Measurements from ENCODE around the gene TANK. TPM values are rescaled to one million over a fixed set of nuclear protein-coding genes. Genes with fewer than 3 reads are reported as not detected.

The TANK gene
- total and polyA plus RNA-seq, 2 experiments from 2014 or later: 27.7 to 35.4 TPM

DNA sequence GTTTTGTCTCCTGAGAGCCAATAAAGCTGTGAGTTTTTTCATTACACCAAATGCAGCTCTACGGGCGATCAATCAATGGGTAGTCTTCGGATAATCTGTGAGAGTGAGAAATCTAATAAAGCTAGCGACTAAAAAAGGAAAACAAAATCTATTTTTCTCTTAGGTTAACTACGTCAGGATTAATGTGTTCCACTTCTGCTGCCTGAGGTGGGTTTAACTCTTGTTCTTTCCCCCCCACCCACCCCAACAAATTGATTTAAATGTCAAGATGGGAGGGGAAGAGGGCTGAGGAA, 85.0 kb downstream of the TANK start (continued):
- TF ChIP-seq, protein P1, sequence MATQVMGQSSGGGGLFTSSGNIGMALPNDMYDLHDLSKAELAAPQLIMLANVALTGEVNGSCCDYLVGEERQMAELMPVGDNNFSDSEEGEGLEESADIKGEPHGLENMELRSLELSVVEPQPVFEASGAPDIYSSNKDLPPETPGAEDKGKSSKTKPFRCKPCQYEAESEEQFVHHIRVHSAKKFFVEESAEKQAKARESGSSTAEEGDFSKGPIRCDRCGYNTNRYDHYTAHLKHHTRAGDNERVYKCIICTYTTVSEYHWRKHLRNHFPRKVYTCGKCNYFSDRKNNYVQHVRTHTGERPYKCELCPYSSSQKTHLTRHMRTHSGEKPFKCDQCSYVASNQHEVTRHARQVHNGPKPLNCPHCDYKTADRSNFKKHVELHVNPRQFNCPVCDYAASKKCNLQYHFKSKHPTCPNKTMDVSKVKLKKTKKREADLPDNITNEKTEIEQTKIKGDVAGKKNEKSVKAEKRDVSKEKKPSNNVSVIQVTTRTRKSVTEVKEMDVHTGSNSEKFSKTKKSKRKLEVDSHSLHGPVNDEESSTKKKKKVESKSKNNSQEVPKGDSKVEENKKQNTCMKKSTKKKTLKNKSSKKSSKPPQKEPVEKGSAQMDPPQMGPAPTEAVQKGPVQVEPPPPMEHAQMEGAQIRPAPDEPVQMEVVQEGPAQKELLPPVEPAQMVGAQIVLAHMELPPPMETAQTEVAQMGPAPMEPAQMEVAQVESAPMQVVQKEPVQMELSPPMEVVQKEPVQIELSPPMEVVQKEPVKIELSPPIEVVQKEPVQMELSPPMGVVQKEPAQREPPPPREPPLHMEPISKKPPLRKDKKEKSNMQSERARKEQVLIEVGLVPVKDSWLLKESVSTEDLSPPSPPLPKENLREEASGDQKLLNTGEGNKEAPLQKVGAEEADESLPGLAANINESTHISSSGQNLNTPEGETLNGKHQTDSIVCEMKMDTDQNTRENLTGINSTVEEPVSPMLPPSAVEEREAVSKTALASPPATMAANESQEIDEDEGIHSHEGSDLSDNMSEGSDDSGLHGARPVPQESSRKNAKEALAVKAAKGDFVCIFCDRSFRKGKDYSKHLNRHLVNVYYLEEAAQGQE (IDR thresholded peaks at IDR 0.05; ENCODE audit: unreplicated experiment): no peak
- TF ChIP-seq CTCF (conservative IDR thresholded peaks at IDR 0.05; ENCODE audit: low read depth in 2 of 2) (no peak), STAT1 (IDR thresholded peaks at IDR 0.05; ENCODE audit: unreplicated experiment) (no peak)

GRCh38 chr2:161245671-161246070, 85.4 kb downstream of the TANK start:
- H3K27ac ChIP-seq (ENCODE audit: low read depth): no peak overlapping the region
- H4K20me1 ChIP-seq (replicated peaks; ENCODE audit: insufficient read depth): 0 out of 2 replicates have a peak, but pooled peaks cover 3% of the 10 kb centered on the region
- TF ChIP-seq EZH2 (IDR thresholded peaks at IDR 0.05; ENCODE audit: low read depth, unreplicated experiment) (peak; percentile 11), CTCF (conservative IDR thresholded peaks at IDR 0.05; ENCODE audit: low read depth in 2 of 2) (no peak)
- H3K4me3 ChIP-seq: peak overlapping the region; percentile 52
- no peaks in the 10 kb centered on the region for H3K36me3 ChIP-seq (ENCODE audit: insufficient read depth)
- peak overlapping the region; percentile 86 for H3K4me3 Mint-ChIP-seq
- H3K4me2 ChIP-seq: peak overlapping the region; percentile 80
- H3K4me1 ChIP-seq (ENCODE audit: insufficient read depth): peaks cover 41% of the 10 kb centered on the region
- H3K4me1 Mint-ChIP-seq: peaks cover 46% of the 10 kb centered on the region
- H3K27ac Mint-ChIP-seq: no peak overlapping the region; the same call in 1 of the 2 replicates
- peaks cover 68% of the 10 kb centered on the region for H3K27me3 ChIP-seq (ENCODE audit: insufficient read depth)
- no peaks in the 10 kb centered on the region for H3K9me3 Mint-ChIP-seq
- H3F3A ChIP-seq (replicated peaks; ENCODE audit: low read depth): 0 out of 2 replicates have a peak, but pooled peaks cover 2% of the 10 kb centered on the region
- DNase-seq (ENCODE audit: low spot score) (no peak), ATAC-seq (no peak)
- H3K27me3 Mint-ChIP-seq (ENCODE audit: insufficient read depth, low read depth, poor library complexity): peaks cover 30% of the 10 kb centered on the region
- H2AFZ ChIP-seq: no peak overlapping the region
- H3K36me3 Mint-ChIP-seq (ENCODE audit: low read depth): no peaks in the 10 kb centered on the region
- no peaks in the 10 kb centered on the region for H3K79me2 ChIP-seq (replicated peaks; ENCODE audit: insufficient read depth)
- no peaks in the 10 kb centered on the region for H3K9me2 ChIP-seq (ENCODE audit: insufficient read depth)

DNA sequence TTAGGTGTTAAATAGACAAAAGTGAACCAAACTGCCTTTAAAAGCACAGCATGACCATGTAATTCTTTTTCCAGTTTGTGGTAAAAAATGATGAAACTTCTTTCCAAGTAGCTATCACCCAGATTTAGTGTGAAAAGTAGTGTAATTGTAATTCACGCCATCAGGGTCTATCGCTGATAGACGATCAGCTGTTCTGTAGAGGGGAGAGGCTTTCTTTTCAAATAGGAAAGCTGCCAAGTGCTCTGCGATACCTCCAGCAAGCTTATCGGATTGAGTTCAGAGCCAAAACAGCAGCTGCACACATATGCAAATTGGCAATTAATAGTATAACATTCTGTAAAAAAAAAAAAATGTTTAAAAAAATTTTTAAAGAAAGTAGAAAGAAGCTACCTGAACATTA, 86.1 kb downstream of the TANK start:
- peak overlapping the region; percentile 80; the same call in 1 of the 2 replicates for H3K4me2 ChIP-seq
- no peak overlapping the region for H3K4me3 ChIP-seq
- no peaks in the 10 kb centered on the region for H4K20me1 ChIP-seq (replicated peaks; ENCODE audit: insufficient read depth)
- Mint-ChIP-seq H3K36me3 (ENCODE audit: low read depth) (no peaks in the 10 kb centered on the region), H3K9me3 (no peaks in the 10 kb centered on the region), H3K27ac (no peak overlapping the region), H3K4me3 (peak overlapping the region; percentile 54), H3K4me1 (peaks cover 51% of the 10 kb centered on the region), H3K27me3 (ENCODE audit: insufficient read depth, low read depth, poor library complexity) (peaks cover 24% of the 10 kb centered on the region)
- no peak overlapping the region for H3K27ac ChIP-seq (ENCODE audit: low read depth)
- H3K36me3 ChIP-seq (ENCODE audit: insufficient read depth): no peaks in the 10 kb centered on the region
- H2AFZ ChIP-seq: no peak overlapping the region
- no peaks in the 10 kb centered on the region for H3K9me2 ChIP-seq (ENCODE audit: insufficient read depth)
- peaks cover 41% of the 10 kb centered on the region for H3K4me1 ChIP-seq (ENCODE audit: insufficient read depth)
- no peak for ATAC-seq
- peak; percentile 11 for DNase-seq (ENCODE audit: low spot score)
- H3F3A ChIP-seq (replicated peaks; ENCODE audit: low read depth): 0 out of 2 replicates have a peak, but pooled peaks cover 2% of the 10 kb centered on the region
- peaks cover 62% of the 10 kb centered on the region for H3K27me3 ChIP-seq (ENCODE audit: insufficient read depth)
- no peaks in the 10 kb centered on the region for H3K79me2 ChIP-seq (replicated peaks; ENCODE audit: insufficient read depth)
- TF ChIP-seq POLR2AphosphoS5 (IDR thresholded peaks at IDR 0.05; ENCODE audit: low read depth) (no peak), ZNF331 (CRISPR knock-in tag; IDR thresholded peaks at IDR 0.05; ENCODE audit: low read depth) (no peak), NANOG (IDR thresholded peaks at IDR 0.05; ENCODE audit: borderline replicate concordance) (no peak), CTCF (conservative IDR thresholded peaks at IDR 0.05; ENCODE audit: low read depth in 2 of 2) (no peak), ETS1 (IDR thresholded peaks at IDR 0.05) (no peak)
